Measurements from ENCODE around the gene SEZ6L2.

DNA sequence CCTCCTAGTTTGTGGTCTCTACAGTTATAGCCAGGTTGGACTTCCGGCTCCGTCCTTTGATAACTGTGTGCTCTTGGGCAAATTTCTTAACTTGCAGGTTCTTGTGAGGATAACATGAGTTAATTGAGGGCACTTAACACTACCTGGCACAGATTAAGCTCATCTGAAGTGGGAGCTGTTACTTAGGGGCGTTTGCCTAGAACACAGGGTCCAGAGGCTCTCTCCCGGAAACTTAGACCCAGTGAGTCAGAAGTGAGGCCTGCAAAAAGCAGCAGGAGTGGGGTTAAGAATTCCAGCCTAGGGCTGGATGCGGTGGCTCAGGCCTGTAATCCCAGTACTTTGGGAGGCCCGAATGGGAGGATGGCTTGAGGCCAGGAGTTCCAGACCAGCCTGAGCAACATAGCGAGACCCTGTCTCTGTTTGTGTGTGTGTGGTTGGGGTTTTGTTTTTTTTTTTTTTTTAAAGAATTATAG lies 77.7 kb downstream of the SEZ6L2 start:
- TF ChIP-seq, protein P1, sequence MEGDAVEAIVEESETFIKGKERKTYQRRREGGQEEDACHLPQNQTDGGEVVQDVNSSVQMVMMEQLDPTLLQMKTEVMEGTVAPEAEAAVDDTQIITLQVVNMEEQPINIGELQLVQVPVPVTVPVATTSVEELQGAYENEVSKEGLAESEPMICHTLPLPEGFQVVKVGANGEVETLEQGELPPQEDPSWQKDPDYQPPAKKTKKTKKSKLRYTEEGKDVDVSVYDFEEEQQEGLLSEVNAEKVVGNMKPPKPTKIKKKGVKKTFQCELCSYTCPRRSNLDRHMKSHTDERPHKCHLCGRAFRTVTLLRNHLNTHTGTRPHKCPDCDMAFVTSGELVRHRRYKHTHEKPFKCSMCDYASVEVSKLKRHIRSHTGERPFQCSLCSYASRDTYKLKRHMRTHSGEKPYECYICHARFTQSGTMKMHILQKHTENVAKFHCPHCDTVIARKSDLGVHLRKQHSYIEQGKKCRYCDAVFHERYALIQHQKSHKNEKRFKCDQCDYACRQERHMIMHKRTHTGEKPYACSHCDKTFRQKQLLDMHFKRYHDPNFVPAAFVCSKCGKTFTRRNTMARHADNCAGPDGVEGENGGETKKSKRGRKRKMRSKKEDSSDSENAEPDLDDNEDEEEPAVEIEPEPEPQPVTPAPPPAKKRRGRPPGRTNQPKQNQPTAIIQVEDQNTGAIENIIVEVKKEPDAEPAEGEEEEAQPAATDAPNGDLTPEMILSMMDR (IDR thresholded peaks at IDR 0.05; ENCODE audit: control extremely low read depth in 1 of 3, insufficient read depth in 1 of 3, low read depth in 1 of 3, low read length in 3 of 3) = no peak
- TF ChIP-seq KDM5A (IDR thresholded peaks at IDR 0.05; ENCODE audit: low read length) = no peak
- no peak for TF ChIP-seq JUND (IDR thresholded peaks at IDR 0.05; ENCODE audit: low read length)
- TF ChIP-seq EGR1 (IDR thresholded peaks at IDR 0.05; ENCODE audit: borderline replicate concordance, low read depth, low read length) = no peak
- no peak for TF ChIP-seq EP300 (IDR thresholded peaks at IDR 0.05; ENCODE audit: borderline replicate concordance in 1 of 2, low read depth in 2 of 2, low read length in 2 of 2)
- no peak for TF ChIP-seq POLR2AphosphoS5 (IDR thresholded peaks at IDR 0.05; ENCODE audit: low read depth, low read length)
- peak in 1 of 2 experiments; percentile 14; a peak in 1 of 3 replicates for TF ChIP-seq POLR2A (IDR thresholded peaks at IDR 0.05; ENCODE audit: control extremely low read depth in 1 of 2, low read depth in 2 of 2, low read length in 2 of 2)
- TF ChIP-seq ZNF274 (IDR thresholded peaks at IDR 0.05; ENCODE audit: borderline replicate concordance, extremely low read depth, low read length) = no peak
- no peak for TF ChIP-seq SIN3A (conservative IDR thresholded peaks at IDR 0.05 in 1 of 2, IDR thresholded peaks at IDR 0.05 in 1 of 2; ENCODE audit: low read depth in 1 of 2, low read length in 2 of 2)
- TF ChIP-seq EZH2 (IDR thresholded peaks at IDR 0.05; ENCODE audit: low read depth, low read length, severe bottlenecking) = no peak
- TF ChIP-seq SP1 (IDR thresholded peaks at IDR 0.05; ENCODE audit: low read depth, low read length) = no peak
